Breast epithelium (tissue), 4 donors: ENCODE measurements around the gene SIRPG. TPM values are rescaled to one million over a fixed set of nuclear protein-coding genes. Genes with fewer than 3 reads are reported as not detected.

Experiments
- DNase-seq, 2 donors: peaks; one replicate each; pipeline ENCODE4 v3.0.0-alpha.2; 2019; ENCODE audit warnings: low spot score in 2 of 2
- H3K27ac ChIP-seq, 2 donors: fragments of 200-600 bp; sonication (generic) in 1 of 2; one replicate each; pipeline ENCODE4 v1.5.1; 2016 to 2019; ENCODE audit warnings: mild to moderate bottlenecking in 1 of 2
- H3K27me3 ChIP-seq, 2 donors: fragments of 200-600 bp; sonication (generic) in 1 of 2; one replicate each; pipeline versions ENCODE4 v1.5.1 to v1.6.0; 2017 to 2019; ENCODE audit warnings: control low read depth in 1 of 2, mild to moderate bottlenecking in 1 of 2
- H3K36me3 ChIP-seq: fragments of 200-600 bp; one replicate; pipeline ENCODE4 v1.5.1; 2019
- H3K4me1 ChIP-seq, 2 donors: fragments of 200-600 bp; sonication (generic); one replicate each; pipeline ENCODE4 v1.5.1; 2016 to 2019; ENCODE audit warnings: control low read depth in 1 of 2
- H3K4me3 ChIP-seq, 3 donors: fragments of 200-600 bp; sonication (generic); 1 replicate in 2 of 3; 2 replicates in 1 of 3; pipeline ENCODE4 v1.5.1; 2016 to 2019; ENCODE audit warnings: mild to moderate bottlenecking in 3 of 3, moderate library complexity in 2 of 3
- H3K9me3 ChIP-seq, 2 donors: fragments of 200-600 bp; sonication (generic) in 1 of 2; one replicate each; pipeline ENCODE4 v1.5.1; 2016 to 2019; ENCODE audit warnings: control low read depth in 1 of 2
- CTCF ChIP-seq, 3 donors: fragments of 450-650 bp; IDR thresholded peaks; one replicate each; pipeline ENCODE4 v1.5.1; 2016 to 2017; ENCODE audit warnings: antibody characterized with exemption in 3 of 3, mild to moderate bottlenecking in 3 of 3, moderate library complexity in 3 of 3
- POLR2A ChIP-seq: fragments of 450-650 bp; IDR thresholded peaks from one replicate; pipeline ENCODE4 v1.6.1; 2016; ENCODE audit warnings: antibody characterized with exemption, mild to moderate bottlenecking, moderate library complexity
- POLR2AphosphoS5 ChIP-seq, 3 donors: sonication (generic); formaldehyde crosslinking; IDR thresholded peaks; one replicate each; pipeline ENCODE4 v1.6.1; 2017; ENCODE audit warnings: antibody characterized with exemption in 3 of 3
- intact Hi-C: fragments of 100-400 bp; cut with DNase I; formaldehyde crosslinking; loops from one replicate; pipeline ENCODE4 v1.15.1; 2023; ENCODE audit warnings: low total_unique reads
- total RNA-seq, 3 donors: library from RNA; depleted of rRNA; stranded (reverse); fragments of >200 nt; gene quantifications; one replicate each; pipeline ENCODE4 v1.1.0, GENCODE V29; 2016

The SIRPG gene
- total RNA-seq, 3 donors from 2014 or later: not detected

GRCh38 chr20:1700990-1701389 is 43.4 kb upstream of the SIRPG start:
- no peaks in the 10 kb centered on the region for H3K4me1 ChIP-seq
- no peaks in the 10 kb centered on the region for H3K9me3 ChIP-seq
- no peaks in the 10 kb centered on the region for H3K36me3 ChIP-seq
- no peaks in the 10 kb centered on the region for H3K27me3 ChIP-seq
- intact Hi-C loops: no loop called here
- DNase-seq: no peak
- TF ChIP-seq POLR2AphosphoS5 (IDR thresholded peaks at IDR 0.05): no peak
- TF ChIP-seq CTCF (IDR thresholded peaks at IDR 0.05): no peak
- no peak for TF ChIP-seq POLR2A
- H3K27ac ChIP-seq: no peak overlapping the region
- H3K4me3 ChIP-seq: no peak overlapping the region

- intact Hi-C loops: no loop called here
- Histone ChIP-seq H3K27me3 (no peaks in the 10 kb centered on the region), H3K36me3 (no peaks in the 10 kb centered on the region), H3K4me1 (no peaks in the 10 kb centered on the region), H3K9me3 (no peaks in the 10 kb centered on the region), H3K4me3 (no peak overlapping the region), H3K27ac (no peak overlapping the region)
- TF ChIP-seq POLR2A (no peak), CTCF (IDR thresholded peaks at IDR 0.05) (no peak), POLR2AphosphoS5 (IDR thresholded peaks at IDR 0.05) (no peak)
- DNase-seq: no peak
Measured at GRCh38 chr20:1697592-1697991, 40.0 kb upstream of the SIRPG start.

GRCh38 chr20:1696521-1697209 is 39.1 kb upstream of the SIRPG start:
- intact Hi-C loops: no loop called here
- no peak overlapping the region for H3K27ac ChIP-seq
- no peaks in the 10 kb centered on the region for H3K36me3 ChIP-seq
- no peaks in the 10 kb centered on the region for H3K27me3 ChIP-seq
- TF ChIP-seq CTCF (IDR thresholded peaks at IDR 0.05): no peak
- TF ChIP-seq POLR2A: no peak
- no peak for TF ChIP-seq POLR2AphosphoS5 (IDR thresholded peaks at IDR 0.05)
- H3K9me3 ChIP-seq: no peaks in the 10 kb centered on the region
- DNase-seq: no peak
- no peaks in the 10 kb centered on the region for H3K4me1 ChIP-seq
- no peak overlapping the region for H3K4me3 ChIP-seq

GRCh38 chr20:1694672-1695071 is 37.1 kb upstream of the SIRPG start:
- H3K36me3 ChIP-seq: no peaks in the 10 kb centered on the region
- no peak overlapping the region for H3K4me3 ChIP-seq
- no peak overlapping the region for H3K27ac ChIP-seq
- intact Hi-C loops: no loop called here
- no peaks in the 10 kb centered on the region for H3K9me3 ChIP-seq
- no peaks in the 10 kb centered on the region for H3K27me3 ChIP-seq
- no peak for DNase-seq
- TF ChIP-seq POLR2A (no peak), POLR2AphosphoS5 (IDR thresholded peaks at IDR 0.05) (no peak), CTCF (IDR thresholded peaks at IDR 0.05) (no peak)
- no peaks in the 10 kb centered on the region for H3K4me1 ChIP-seq

DNA sequence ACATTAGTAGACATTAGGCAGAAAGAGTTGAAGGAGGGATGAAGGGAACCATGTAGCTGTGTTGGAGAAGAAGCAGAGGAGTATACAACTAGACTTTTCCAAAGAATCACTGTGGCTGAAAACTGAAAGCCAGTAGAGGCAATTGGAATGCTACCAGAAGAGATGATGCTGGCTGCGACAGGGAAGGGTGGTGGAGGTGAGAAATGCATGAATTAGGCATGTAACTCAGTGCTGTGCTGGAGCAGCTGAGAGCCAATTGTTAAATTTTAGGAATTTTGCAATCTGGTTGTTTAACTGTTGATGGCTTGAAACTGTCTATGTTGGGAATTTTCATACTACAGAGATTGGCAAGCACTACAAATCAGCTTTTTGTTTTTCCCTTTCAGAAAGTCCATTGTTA is 35.8 kb upstream of the SIRPG start:
- intact Hi-C loops: no loop called here
- no peaks in the 10 kb centered on the region for H3K4me1 ChIP-seq
- DNase-seq: no peak
- H3K9me3 ChIP-seq: no peaks in the 10 kb centered on the region
- H3K27ac ChIP-seq: no peak overlapping the region
- no peaks in the 10 kb centered on the region for H3K27me3 ChIP-seq
- no peak overlapping the region for H3K4me3 ChIP-seq
- TF ChIP-seq POLR2A (no peak), CTCF (IDR thresholded peaks at IDR 0.05) (no peak), POLR2AphosphoS5 (IDR thresholded peaks at IDR 0.05) (no peak)
- H3K36me3 ChIP-seq: no peaks in the 10 kb centered on the region
